ELR (cell line): Measurements from ENCODE around the gene CLCNKB.

Experiments used
- DNase-seq: peaks from one replicate; pipeline ENCODE4 v3.0.0-alpha.2; 2015; ENCODE audit warnings: low read depth

CLCNKB gene

GRCh38 chr1:16076031-16076864 is 32.7 kb downstream of the CLCNKB start:
- peak; percentile 95 for DNase-seq

DNA sequence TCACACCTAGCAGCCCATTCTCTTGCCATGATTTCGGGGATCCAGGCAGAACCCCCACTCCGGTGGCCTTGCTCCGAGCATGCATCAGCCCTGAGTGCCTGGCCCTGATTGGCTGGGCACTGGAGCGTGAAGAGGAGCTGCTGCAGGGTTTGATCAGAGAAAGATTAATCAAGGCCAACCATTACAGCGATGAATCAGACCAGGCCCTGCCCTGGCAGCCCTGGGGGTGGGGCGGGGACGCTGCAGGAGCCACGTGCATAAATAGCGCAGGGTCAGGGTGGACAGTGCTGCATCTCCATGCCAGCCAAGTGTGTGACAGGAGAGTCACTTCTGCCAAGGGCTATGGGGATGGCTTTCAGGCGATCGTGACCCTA is 33.3 kb downstream of the CLCNKB start:
- peak; percentile 64 for DNase-seq

DNA sequence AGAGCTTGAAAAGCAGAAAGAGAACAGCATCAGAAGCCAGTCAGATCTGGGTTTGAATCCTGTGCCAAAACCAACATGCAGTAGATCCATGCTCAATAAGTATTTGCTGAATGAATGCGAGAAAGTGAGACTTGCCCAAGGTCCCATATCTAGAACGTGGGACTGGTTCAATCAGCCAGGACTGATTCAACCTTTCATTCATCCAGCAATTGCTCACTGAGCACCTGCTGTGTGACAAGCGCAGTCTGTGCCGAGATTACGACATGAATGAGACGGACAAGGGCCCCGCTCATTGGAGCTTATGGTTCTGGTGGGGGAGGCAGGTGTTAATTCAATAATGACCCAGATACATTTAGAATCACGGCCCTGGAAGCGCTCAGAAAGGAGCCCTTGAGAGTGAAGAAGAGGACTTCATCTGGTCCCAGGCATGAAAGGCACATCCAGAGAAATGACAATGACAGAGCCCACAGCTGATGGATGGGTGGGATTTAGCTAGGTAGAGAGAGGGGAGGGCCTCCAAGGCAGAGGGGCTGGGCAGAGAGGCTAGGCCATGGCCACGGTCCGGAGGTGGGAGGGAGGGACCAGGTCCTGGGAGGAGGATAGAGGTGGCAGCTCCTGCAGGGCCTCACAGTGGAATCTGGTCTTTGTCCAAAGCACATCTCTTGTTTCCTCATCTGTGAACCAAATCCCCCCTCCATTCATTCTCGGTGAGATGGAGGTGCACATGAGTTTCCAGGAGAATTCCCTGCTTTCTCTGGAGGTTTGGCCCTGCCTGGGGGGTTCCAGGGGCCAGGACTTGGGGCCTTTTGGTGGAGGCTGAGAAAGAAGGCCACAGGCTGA is 34.0 kb downstream of the CLCNKB start:
- no peak for DNase-seq

DNA sequence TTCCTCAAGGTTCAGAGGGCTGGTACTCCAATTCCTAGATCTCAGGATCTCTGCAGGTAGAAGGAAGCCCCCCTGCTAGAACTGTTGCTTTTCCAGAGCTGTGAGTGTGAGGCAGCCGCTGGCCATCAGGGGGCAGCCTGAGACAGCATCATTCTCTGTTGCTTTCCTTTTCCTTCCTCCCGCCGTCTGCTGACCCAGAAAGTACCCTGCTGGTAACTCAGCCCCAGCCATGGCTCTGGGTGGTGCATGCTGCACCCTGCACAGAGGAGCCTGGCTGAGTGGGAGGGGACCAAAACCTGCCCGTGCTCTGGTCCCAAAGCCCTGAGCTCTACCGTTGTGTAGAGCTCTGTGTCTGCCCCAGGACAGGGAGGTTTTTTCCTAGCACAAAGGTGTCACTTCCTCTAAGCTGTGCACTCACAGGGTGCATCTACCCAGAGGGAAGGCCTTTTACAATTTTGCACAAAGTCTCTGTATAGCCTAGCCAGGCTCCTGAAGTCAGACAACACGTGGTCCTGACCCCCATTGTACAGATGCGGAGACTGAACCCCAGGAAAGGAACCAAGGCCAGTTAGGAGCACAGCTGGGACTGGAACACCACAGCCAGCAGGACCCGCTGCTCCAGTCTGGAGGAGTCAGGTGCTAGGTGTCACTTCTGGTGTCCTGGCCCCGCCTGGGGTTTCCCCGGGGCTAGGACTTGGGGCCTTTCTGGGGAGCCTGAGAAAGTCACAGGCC is 35.5 kb downstream of the CLCNKB start:
- DNase-seq = peak; percentile 82

- no peak for DNase-seq
These were observed 37.0 kb downstream of the CLCNKB start for GRCh38 chr1:16080422-16081150.

DNA sequence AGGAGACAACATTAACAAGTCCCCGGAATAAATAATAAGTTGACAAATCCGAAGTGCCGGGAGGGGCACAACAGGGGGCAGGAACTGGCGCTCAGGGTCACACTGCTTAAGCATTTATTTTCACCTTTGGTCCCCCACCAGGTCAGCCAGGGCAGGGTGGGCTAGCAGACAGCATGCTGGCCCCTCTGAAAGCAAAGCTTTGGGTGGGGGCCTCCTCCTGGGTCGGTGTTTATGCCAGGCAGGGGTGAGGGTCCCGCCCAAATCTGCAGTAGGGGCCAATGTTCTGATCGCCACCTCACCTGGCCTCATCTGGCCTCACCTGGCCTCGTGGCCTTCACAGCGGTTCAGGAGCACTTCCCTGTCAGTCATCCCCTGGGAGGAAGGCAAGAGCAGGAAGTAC is 38.1 kb downstream of the CLCNKB start:
- no peak for DNase-seq

- DNase-seq = peak; percentile 72
These were observed 38.9 kb downstream of the CLCNKB start for GRCh38 chr1:16082283-16083038.

DNA sequence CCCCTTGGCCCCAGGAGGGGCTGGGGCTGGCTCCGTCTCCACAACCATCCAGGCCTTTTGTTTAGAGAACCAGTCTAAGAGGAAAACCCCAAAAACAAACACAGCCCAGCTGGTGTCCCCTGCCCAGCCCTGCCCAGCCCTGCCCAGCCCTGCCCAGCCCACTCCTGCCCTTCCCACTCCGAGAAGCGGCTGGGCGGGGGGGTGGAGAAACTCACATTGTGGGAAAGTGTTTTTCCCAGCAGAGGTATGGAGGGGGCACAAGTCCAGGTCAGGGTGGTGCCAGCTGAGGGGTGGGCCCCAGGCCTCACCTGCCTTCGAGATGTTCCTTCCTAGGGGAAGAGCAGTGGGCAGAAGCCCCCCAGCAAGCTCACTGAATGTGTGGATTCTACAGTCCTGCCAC is 39.9 kb downstream of the CLCNKB start:
- DNase-seq = no peak

GRCh38 chr1:16085522-16085921 is 41.9 kb downstream of the CLCNKB start:
- DNase-seq = no peak

DNA sequence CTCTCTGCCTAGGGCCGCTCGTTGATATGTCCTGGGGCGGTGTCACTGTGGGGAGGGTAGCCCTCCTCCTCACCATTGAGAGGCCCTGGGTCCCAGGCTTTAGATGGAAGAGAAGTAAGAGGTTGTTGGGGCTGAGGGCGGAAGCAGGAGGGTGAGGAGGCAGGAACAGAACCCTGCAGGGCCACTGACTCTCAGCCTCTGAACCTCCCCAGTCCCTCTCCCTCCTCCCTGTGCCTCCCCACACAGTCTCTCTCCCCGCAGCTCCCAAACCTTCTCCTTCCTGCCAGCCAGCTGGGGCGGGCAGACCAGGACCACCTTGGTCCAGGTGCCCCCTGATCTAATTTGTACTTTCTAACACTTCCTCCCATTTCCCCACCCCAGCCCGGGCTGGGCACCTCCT is 44.2 kb downstream of the CLCNKB start:
- DNase-seq = no peak

- no peak for DNase-seq
These were observed 44.8 kb downstream of the CLCNKB start for GRCh38 chr1:16088351-16088911.

- peak; percentile 92 for DNase-seq
These were observed 45.4 kb downstream of the CLCNKB start for GRCh38 chr1:16088996-16089395.

DNA sequence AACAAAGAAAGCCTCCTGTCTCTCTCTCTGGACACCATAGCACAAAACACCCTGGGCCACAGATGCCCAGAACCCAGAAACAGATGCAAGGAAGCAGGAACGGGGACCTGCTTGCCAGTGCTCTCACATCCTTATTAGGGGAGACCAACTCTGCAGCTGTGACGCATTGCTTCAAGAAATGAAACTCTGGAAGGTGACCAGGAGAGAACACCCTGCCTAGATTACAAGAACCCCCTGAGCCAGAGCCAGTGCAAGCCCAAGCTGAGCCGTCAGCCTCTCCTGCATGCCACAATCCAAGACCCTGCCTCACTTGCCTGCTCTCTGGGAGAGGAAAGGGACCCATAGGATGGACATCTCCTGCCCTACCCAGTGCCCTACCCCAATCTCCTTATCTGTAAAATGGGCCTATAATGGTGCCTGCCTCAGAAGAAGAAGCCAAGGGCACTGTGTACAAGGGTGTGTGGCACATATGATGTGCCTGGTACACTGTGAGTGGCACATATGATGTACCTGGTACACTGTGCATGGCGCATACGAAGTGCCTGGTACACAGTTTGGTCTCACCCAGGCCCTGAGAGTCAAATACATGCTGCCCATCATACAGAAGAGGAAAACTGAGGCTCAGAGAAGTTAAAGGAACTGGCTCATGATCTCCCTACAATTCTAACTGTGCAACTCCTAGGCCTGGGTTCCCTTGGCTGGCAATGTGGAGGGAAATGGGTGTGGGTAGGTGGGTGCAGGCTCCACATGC is 46.7 kb downstream of the CLCNKB start:
- no peak for DNase-seq

GRCh38 chr1:16091296-16091695 is 47.7 kb downstream of the CLCNKB start:
- DNase-seq = no peak

DNA sequence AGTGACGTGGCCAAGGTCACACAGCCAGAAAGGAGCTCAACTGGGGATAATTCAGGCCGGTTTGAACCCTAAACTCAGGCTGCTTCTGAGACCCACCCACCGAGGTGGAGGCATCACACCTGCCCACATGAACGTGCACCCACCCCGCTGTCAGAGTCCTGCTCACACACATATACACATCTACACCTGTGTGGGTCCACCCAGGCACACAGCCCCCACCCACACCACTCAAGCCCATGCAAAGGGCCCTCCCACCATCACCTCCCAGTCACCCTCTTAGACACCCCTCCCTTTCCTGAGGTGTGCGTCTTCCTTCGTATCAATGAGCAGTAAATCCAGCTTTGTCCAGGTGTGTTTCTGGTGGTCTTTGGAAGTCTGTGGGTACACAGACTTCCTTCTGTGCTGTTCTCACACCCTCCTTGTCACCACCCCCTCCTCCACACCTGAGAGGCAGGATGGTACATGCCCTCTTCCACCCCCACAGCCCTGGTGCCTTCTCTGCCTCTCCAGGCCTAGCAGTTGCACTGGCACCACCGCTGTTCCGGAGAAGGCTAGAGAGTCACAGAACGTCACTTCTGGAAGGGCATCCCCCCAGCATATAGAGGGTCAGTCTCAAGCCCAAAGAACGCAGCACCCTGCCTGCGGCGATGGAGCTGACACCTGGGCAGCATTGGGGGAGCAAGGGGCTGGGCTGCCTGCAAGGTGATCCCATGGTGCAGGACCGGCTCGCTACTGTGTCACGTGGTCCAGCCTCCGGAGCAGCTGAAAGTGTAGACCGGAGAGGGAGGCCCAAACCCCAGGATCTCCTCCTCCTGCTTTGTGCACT is 48.7 kb downstream of the CLCNKB start:
- no peak for DNase-seq

GRCh38 chr1:16092923-16093511 is 49.4 kb downstream of the CLCNKB start:
- no peak for DNase-seq

- DNase-seq = no peak
These were observed 50.0 kb downstream of the CLCNKB start for GRCh38 chr1:16093611-16094010.

GRCh38 chr1:16094453-16095158 is 51.0 kb downstream of the CLCNKB start:
- no peak for DNase-seq
